ENCODE data around the gene SRXN1. TPM values are rescaled to one million over a fixed set of nuclear protein-coding genes. Genes with fewer than 3 reads are reported as not detected.

Gene SRXN1
- total and polyA plus RNA-seq, 8 donors: 6.4 to 40.1 (median 23.5) TPM

GRCh38 chr20:597560-597959 lies 55.4 kb downstream of the SRXN1 start:
- H3K36me3 ChIP-seq: no peaks in the 10 kb centered on the region
- DNase-seq: no peak
- intact Hi-C loops (cut with DNase I; ENCODE audit: low total_unique reads): no loop called here
- WGBS, 5 donors: 76 to 94% (median 92%) methylated on average over 2 of the region's 2 CpGs
- no peak for TF ChIP-seq EP300 (IDR thresholded peaks at IDR 0.05)
- no peak for TF ChIP-seq POLR2AphosphoS5 (IDR thresholded peaks at IDR 0.05)
- no peak for TF ChIP-seq POLR2A (IDR thresholded peaks at IDR 0.05)
- H3K27ac ChIP-seq: no peak overlapping the region
- no peaks in the 10 kb centered on the region for H3K9me3 ChIP-seq
- H3K4me3 ChIP-seq: no peak overlapping the region
- no peaks in the 10 kb centered on the region for H3K4me1 ChIP-seq
- H3K27me3 ChIP-seq: peaks cover 0 to 32% (median 0%) of the 10 kb centered on the region in 3 donors

Other genes starting within 250 kb of the SRXN1 start
- 100 to 1,000 TPM in 3 of 5 donors, 10 to 100 TPM in 2; 30.7 to 211 (median 161) TPM for gene RBCK1, start 244.9 kb downstream of the SRXN1 start, total RNA-seq
- gene RBCK1, start 244.9 kb downstream of the SRXN1 start, polyA plus RNA-seq: 100 to 1,000 TPM in 1 of 3 donors, 10 to 100 TPM in 2; 69.0 to 115 (median 81.1) TPM
- 10 to 100 TPM in 4 of 5 donors, 1 to 10 TPM in 1; 7.5 to 43.3 (median 25.9) TPM for gene TBC1D20, start 190.7 kb downstream of the SRXN1 start, total RNA-seq
- 10 to 100 TPM; 14.4 to 24.4 (median 18.9) TPM for gene TBC1D20, start 190.7 kb downstream of the SRXN1 start, polyA plus RNA-seq
- 100 to 1,000 TPM in 1 of 5 donors, 10 to 100 TPM in 4; 24.9 to 164 (median 80.5) TPM for gene CSNK2A1, start 109.4 kb downstream of the SRXN1 start, total RNA-seq
- 10 to 100 TPM; 22.6 to 33.0 (median 26.7) TPM for gene CSNK2A1, start 109.4 kb downstream of the SRXN1 start, polyA plus RNA-seq
- under 1 TPM in 1 of 5 donors, not detected in 4; 0.43 TPM for gene TCF15, start 42.9 kb downstream of the SRXN1 start, total RNA-seq
- gene TCF15, start 42.9 kb downstream of the SRXN1 start, polyA plus RNA-seq: under 1 TPM in 2 of 3 donors, not detected in 1; 0.25 to 0.33 TPM
- gene SCRT2, start 22.6 kb upstream of the SRXN1 start, total RNA-seq: not detected
- gene SCRT2, start 22.6 kb upstream of the SRXN1 start, polyA plus RNA-seq: not detected
- gene SLC52A3, start 115.3 kb upstream of the SRXN1 start, total RNA-seq: 10 to 100 TPM in 2 of 5 donors, 1 to 10 TPM in 1, under 1 TPM in 2; 0.58 to 24.0 (median 1.3) TPM
- 1 to 10 TPM in 2 of 3 donors, under 1 TPM in 1; 0.46 to 3.5 (median 2.5) TPM for gene SLC52A3, start 115.3 kb upstream of the SRXN1 start, polyA plus RNA-seq
- 1 to 10 TPM in 4 of 5 donors, under 1 TPM in 1; 0.58 to 9.8 (median 1.7) TPM for gene FAM110A, start 180.5 kb upstream of the SRXN1 start, total RNA-seq
- gene FAM110A, start 180.5 kb upstream of the SRXN1 start, polyA plus RNA-seq: 10 to 100 TPM in 1 of 3 donors, 1 to 10 TPM in 2; 4.1 to 17.6 (median 7.2) TPM